K562 (cell line): ENCODE data around the gene NXN.

Experiments
- CTCF ChIP-seq, 3 experiments: IDR thresholded peaks in 2 of 3; conservative IDR thresholded peaks in 1 of 3; 2 replicates each; pipeline ENCODE4 v1.5.1; 2011 to 2012; ENCODE audit warnings: low read length in 3 of 3, mild to moderate bottlenecking in 3 of 3, control low read depth in 2 of 3, improper control_type of control experiment in 1 of 3, inconsistent platforms in 1 of 3, low read depth in 1 of 3, mixed read lengths in 1 of 3, moderate library complexity in 1 of 3; ENCODE audit not compliant: insufficient read depth in 2 of 3
- HNRNPK ChIP-seq: fragments of 200-400 bp; formaldehyde crosslinking; IDR thresholded peaks from one replicate; pipeline ENCODE4 v1.6.1; 2018; ENCODE audit warnings: mild to moderate bottlenecking, low read depth, low read length; ENCODE audit not compliant: poor library complexity, severe bottlenecking
- MAFF ChIP-seq: IDR thresholded peaks from 2 replicates; pipeline ENCODE4 v1.6.1; 2012; ENCODE audit warnings: low read length, improper control_type of control experiment
- MTA2 ChIP-seq: fragments of 450-650 bp; IDR thresholded peaks from 2 replicates; pipeline ENCODE4 v1.6.1; 2016; ENCODE audit warnings: low read depth
- NFIC ChIP-seq: fragments of 450-650 bp; IDR thresholded peaks from 2 replicates; pipeline ENCODE4 v1.6.1; 2017; ENCODE audit warnings: mild to moderate bottlenecking, inconsistent platforms
- NR2C1 ChIP-seq, 2 experiments: fragments of 450-650 bp; IDR thresholded peaks; 2 replicates each; pipeline ENCODE4 v1.6.1; 2017; ENCODE audit warnings: mild to moderate bottlenecking in 2 of 2, antibody characterized with exemption in 1 of 2, inconsistent platforms in 1 of 2, missing compliant biosample characterization in 1 of 2, missing genetic modification characterization in 1 of 2
- PHF8 ChIP-seq: fragments of 200-600 bp; sonication (generic); IDR thresholded peaks from 2 replicates; pipeline ENCODE4 v1.6.1; 2012; ENCODE audit warnings: mixed run types, mild to moderate bottlenecking, inconsistent platforms, low read length, moderate library complexity, borderline replicate concordance
- POLR2A ChIP-seq: fragments of 450-650 bp; conservative IDR thresholded peaks from 2 replicates; pipeline ENCODE4 v1.6.1; 2016
- PREB ChIP-seq: sonication (generic); formaldehyde crosslinking; IDR thresholded peaks from 2 replicates; pipeline ENCODE4 v1.8.1; 2023; ENCODE audit warnings: mild to moderate bottlenecking, missing genetic modification reagents
- SMARCC2 ChIP-seq: fragments of 450-650 bp; IDR thresholded peaks from 2 replicates; pipeline ENCODE4 v1.6.1; 2017; ENCODE audit warnings: antibody characterized with exemption, moderate library complexity, mild to moderate bottlenecking, low read depth
- TAF1 ChIP-seq: IDR thresholded peaks from 2 replicates; pipeline ENCODE4 v1.6.1; 2011; ENCODE audit warnings: mild to moderate bottlenecking, low read length, moderate library complexity; ENCODE audit not compliant: insufficient read depth, control insufficient read depth, severe bottlenecking; ENCODE audit errors: extremely low read depth
- TF ChIP-seq, protein P1 (sequence below): sonication (generic); formaldehyde crosslinking; IDR thresholded peaks from 2 replicates; pipeline ENCODE4 v1.8.0; 2022; ENCODE audit warnings: mild to moderate bottlenecking, missing genetic modification reagents
- TF ChIP-seq, protein P2 (sequence below), 2 experiments: fragments of 450-650 bp in 1 of 2; IDR thresholded peaks; 2 replicates each; pipeline ENCODE4 v1.6.1; 2011 to 2017; ENCODE audit warnings: low read depth in 2 of 2, antibody characterized with exemption in 1 of 2, borderline replicate concordance in 1 of 2, low read length in 1 of 2, mild to moderate bottlenecking in 1 of 2, mixed read lengths in 1 of 2; ENCODE audit not compliant: control insufficient read depth in 1 of 2

GRCh38 chr17:806781-807522 is 172.6 kb downstream of the NXN start:
- TF ChIP-seq TAF1, result no peak
- no peak for TF ChIP-seq HNRNPK
- TF ChIP-seq POLR2A, result no peak
- no peak for TF ChIP-seq MTA2
- no peak for TF ChIP-seq NFIC
- no peak for TF ChIP-seq MAFF
- no peak for TF ChIP-seq PREB
- no peak for TF ChIP-seq SMARCC2
- TF ChIP-seq PHF8, result no peak
- TF ChIP-seq, protein P1, sequence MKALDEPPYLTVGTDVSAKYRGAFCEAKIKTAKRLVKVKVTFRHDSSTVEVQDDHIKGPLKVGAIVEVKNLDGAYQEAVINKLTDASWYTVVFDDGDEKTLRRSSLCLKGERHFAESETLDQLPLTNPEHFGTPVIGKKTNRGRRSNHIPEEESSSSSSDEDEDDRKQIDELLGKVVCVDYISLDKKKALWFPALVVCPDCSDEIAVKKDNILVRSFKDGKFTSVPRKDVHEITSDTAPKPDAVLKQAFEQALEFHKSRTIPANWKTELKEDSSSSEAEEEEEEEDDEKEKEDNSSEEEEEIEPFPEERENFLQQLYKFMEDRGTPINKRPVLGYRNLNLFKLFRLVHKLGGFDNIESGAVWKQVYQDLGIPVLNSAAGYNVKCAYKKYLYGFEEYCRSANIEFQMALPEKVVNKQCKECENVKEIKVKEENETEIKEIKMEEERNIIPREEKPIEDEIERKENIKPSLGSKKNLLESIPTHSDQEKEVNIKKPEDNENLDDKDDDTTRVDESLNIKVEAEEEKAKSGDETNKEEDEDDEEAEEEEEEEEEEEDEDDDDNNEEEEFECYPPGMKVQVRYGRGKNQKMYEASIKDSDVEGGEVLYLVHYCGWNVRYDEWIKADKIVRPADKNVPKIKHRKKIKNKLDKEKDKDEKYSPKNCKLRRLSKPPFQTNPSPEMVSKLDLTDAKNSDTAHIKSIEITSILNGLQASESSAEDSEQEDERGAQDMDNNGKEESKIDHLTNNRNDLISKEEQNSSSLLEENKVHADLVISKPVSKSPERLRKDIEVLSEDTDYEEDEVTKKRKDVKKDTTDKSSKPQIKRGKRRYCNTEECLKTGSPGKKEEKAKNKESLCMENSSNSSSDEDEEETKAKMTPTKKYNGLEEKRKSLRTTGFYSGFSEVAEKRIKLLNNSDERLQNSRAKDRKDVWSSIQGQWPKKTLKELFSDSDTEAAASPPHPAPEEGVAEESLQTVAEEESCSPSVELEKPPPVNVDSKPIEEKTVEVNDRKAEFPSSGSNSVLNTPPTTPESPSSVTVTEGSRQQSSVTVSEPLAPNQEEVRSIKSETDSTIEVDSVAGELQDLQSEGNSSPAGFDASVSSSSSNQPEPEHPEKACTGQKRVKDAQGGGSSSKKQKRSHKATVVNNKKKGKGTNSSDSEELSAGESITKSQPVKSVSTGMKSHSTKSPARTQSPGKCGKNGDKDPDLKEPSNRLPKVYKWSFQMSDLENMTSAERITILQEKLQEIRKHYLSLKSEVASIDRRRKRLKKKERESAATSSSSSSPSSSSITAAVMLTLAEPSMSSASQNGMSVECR (CRISPR knock-in tag), result no peak
- no peak for TF ChIP-seq NR2C1 (IDR thresholded peaks at IDR 0.05)
- no peak for TF ChIP-seq NR2C1 (tag; IDR thresholded peaks at IDR 0.05)
- TF ChIP-seq CTCF (IDR thresholded peaks at IDR 0.05 in 2 of 3, conservative IDR thresholded peaks at IDR 0.05 in 1 of 3; ENCODE audit: insufficient read depth in 2 of 3, low read depth in 1 of 3, low read length in 3 of 3), result no peak
- TF ChIP-seq, protein P2, sequence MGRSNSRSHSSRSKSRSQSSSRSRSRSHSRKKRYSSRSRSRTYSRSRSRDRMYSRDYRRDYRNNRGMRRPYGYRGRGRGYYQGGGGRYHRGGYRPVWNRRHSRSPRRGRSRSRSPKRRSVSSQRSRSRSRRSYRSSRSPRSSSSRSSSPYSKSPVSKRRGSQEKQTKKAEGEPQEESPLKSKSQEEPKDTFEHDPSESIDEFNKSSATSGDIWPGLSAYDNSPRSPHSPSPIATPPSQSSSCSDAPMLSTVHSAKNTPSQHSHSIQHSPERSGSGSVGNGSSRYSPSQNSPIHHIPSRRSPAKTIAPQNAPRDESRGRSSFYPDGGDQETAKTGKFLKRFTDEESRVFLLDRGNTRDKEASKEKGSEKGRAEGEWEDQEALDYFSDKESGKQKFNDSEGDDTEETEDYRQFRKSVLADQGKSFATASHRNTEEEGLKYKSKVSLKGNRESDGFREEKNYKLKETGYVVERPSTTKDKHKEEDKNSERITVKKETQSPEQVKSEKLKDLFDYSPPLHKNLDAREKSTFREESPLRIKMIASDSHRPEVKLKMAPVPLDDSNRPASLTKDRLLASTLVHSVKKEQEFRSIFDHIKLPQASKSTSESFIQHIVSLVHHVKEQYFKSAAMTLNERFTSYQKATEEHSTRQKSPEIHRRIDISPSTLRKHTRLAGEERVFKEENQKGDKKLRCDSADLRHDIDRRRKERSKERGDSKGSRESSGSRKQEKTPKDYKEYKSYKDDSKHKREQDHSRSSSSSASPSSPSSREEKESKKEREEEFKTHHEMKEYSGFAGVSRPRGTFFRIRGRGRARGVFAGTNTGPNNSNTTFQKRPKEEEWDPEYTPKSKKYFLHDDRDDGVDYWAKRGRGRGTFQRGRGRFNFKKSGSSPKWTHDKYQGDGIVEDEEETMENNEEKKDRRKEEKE (IDR thresholded peaks at IDR 0.05; ENCODE audit: borderline replicate concordance in 1 of 2, control insufficient read depth in 1 of 2, low read depth in 2 of 2, low read length in 1 of 2), result no peak
